ENCODE measurements around the gene MTCL1. TPM values are rescaled to one million over a fixed set of nuclear protein-coding genes. Genes with fewer than 3 reads are reported as not detected.

MTCL1 gene
- total RNA-seq, 2 donors from 2014 or later = 4.1 to 17.2 TPM

- ATAC-seq (peak; percentile 76), DNase-seq (peak; percentile 61 to 72)
- intact Hi-C loops (cut with DNase I, micrococcal nuclease) = loop anchor here in 1 of 2 donors (10.0 kb wide), 1 partner anchor 186 kb away; no protein-coding TSS in a partner anchor
These were observed 93.6 kb downstream of the MTCL1 start for GRCh38 chr18:8799001-8799400.

- no peak for ATAC-seq
- no peak for DNase-seq
- intact Hi-C loops (cut with DNase I, micrococcal nuclease) = loop anchor here in 1 of 2 donors (10.0 kb wide), 1 partner anchor 185 kb away; no protein-coding TSS in a partner anchor
These were observed 94.5 kb downstream of the MTCL1 start for GRCh38 chr18:8799596-8800441.

GRCh38 chr18:8800445-8800844 lies 95.1 kb downstream of the MTCL1 start:
- DNase-seq = no peak
- ATAC-seq = no peak
- intact Hi-C loops (cut with DNase I, micrococcal nuclease) = no loop called here

GRCh38 chr18:8800876-8801262 lies 95.5 kb downstream of the MTCL1 start:
- intact Hi-C loops (cut with DNase I, micrococcal nuclease) = no loop called here
- no peak for DNase-seq
- no peak for ATAC-seq

- intact Hi-C loops (cut with DNase I, micrococcal nuclease) = no loop called here
- no peak for ATAC-seq
- no peak for DNase-seq
These were observed 96.0 kb downstream of the MTCL1 start for GRCh38 chr18:8801263-8801901.

GRCh38 chr18:8802017-8802672 lies 96.8 kb downstream of the MTCL1 start:
- ATAC-seq = no peak
- DNase-seq = no peak
- intact Hi-C loops (cut with DNase I, micrococcal nuclease) = no loop called here

GRCh38 chr18:8803063-8803795 lies 97.9 kb downstream of the MTCL1 start:
- DNase-seq (no peak), ATAC-seq (no peak)
- intact Hi-C loops (cut with DNase I, micrococcal nuclease) = no loop called here

GRCh38 chr18:8803957-8804356 lies 98.6 kb downstream of the MTCL1 start:
- no peak for DNase-seq
- intact Hi-C loops (cut with DNase I, micrococcal nuclease) = no loop called here
- ATAC-seq = no peak

- no peak for ATAC-seq
- DNase-seq = no peak
- intact Hi-C loops (cut with DNase I, micrococcal nuclease) = no loop called here
These were observed 100.2 kb downstream of the MTCL1 start for GRCh38 chr18:8805552-8805951.

- no peak for ATAC-seq
- intact Hi-C loops (cut with DNase I, micrococcal nuclease) = no loop called here
- DNase-seq = no peak
These were observed 100.9 kb downstream of the MTCL1 start for GRCh38 chr18:8806100-8806797.

- intact Hi-C loops (cut with DNase I, micrococcal nuclease) = no loop called here
- ATAC-seq = no peak
- DNase-seq = no peak
These were observed 101.6 kb downstream of the MTCL1 start for GRCh38 chr18:8806798-8807487.

GRCh38 chr18:8807488-8807805 lies 102.1 kb downstream of the MTCL1 start:
- DNase-seq (no peak), ATAC-seq (no peak)
- intact Hi-C loops (cut with DNase I, micrococcal nuclease) = no loop called here

GRCh38 chr18:8808001-8808400 lies 102.6 kb downstream of the MTCL1 start:
- ATAC-seq (no peak), DNase-seq (no peak)
- intact Hi-C loops (cut with DNase I, micrococcal nuclease) = no loop called here

- intact Hi-C loops (cut with DNase I, micrococcal nuclease) = no loop called here
- ATAC-seq (no peak), DNase-seq (no peak)
These were observed 104.2 kb downstream of the MTCL1 start for GRCh38 chr18:8809514-8809913.

- intact Hi-C loops (cut with DNase I, micrococcal nuclease) = no loop called here
- DNase-seq (no peak), ATAC-seq (no peak)
These were observed 104.8 kb downstream of the MTCL1 start for GRCh38 chr18:8810157-8810556.

GRCh38 chr18:8811115-8811514 lies 105.8 kb downstream of the MTCL1 start:
- ATAC-seq (no peak), DNase-seq (no peak)
- intact Hi-C loops (cut with DNase I, micrococcal nuclease) = no loop called here

GRCh38 chr18:8812631-8813030 lies 107.3 kb downstream of the MTCL1 start:
- ATAC-seq = no peak
- DNase-seq = no peak
- intact Hi-C loops (cut with DNase I, micrococcal nuclease) = no loop called here

GRCh38 chr18:8813611-8814010 lies 108.3 kb downstream of the MTCL1 start:
- ATAC-seq = no peak

More at GRCh38 chr18:8813611-8814010, 108.3 kb downstream of the MTCL1 start:
- intact Hi-C loops (cut with DNase I, micrococcal nuclease) = no loop called here
- DNase-seq = no peak
